ENCODE data around the gene EIPR1. TPM values are rescaled to one million over a fixed set of nuclear protein-coding genes. Genes with fewer than 3 reads are reported as not detected.

EIPR1 gene
- total and polyA plus RNA-seq, 2 of the 13 experiments (the other 11 are each of a cell fraction or from before 2014, with no cell fraction given) = 70.0 to 96.3 TPM

GRCh38 chr2:3200420-3200939 is 177.1 kb downstream of the EIPR1 start (continued):
- no peak for TF ChIP-seq WIZ (CRISPR knock-in tag; IDR thresholded peaks at IDR 0.05)
- TF ChIP-seq ARID2 (CRISPR knock-in tag; IDR thresholded peaks at IDR 0.05; ENCODE audit: borderline replicate concordance) = no peak

DNA sequence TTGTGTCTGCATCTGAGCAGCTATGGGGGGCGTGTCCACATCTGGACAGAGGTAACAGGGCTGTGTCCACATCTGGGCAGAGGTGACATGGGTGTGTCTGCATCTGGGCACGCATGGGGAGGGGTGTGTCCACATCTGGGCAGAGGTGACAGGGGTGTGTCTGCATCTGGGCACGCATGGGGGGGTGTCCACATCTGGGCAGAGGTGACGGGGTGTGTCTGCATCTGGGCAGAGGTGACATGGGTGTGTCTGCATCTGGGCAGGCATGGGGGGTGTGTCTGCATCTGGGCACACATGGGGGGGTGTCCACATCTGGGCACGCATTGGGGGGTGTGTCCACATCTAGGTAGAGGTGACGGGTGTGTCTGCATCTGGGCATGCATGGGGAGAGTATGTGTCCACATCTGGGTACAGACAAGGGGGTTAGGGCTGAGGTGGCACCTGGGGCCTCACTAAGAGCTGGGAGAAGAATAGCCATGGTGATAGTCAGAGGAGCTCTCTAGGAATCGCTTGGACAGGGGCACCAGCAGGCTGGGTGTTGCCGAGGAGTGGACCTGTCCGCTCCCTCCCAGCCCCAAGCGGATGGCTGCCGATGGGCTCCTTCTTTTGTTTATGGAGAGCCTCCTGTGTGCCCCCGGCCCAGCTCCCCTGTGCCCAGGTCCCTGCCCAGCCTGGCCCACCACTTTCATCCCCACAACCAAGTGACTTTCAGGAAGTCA is 177.8 kb downstream of the EIPR1 start:
- BruUV-seq (replicated peaks) = no TSS peak
- ChIA-PET POLR2A (no interaction called here), CTCF (ENCODE audit: low intra/inter-chr PET ratio, low total read pairs) (no interaction called here)
- no peak for ATAC-seq
- intact Hi-C loops (cut with micrococcal nuclease; ENCODE audit: unreplicated experiment) = no loop called here
- peaks cover 3% of the 10 kb centered on the region; the same call in 1 of the 2 replicates for H4K20me1 ChIP-seq (ENCODE audit: insufficient read depth, low read length)
- H3K9me3 ChIP-seq (ENCODE audit: low read length) = no peaks in the 10 kb centered on the region
- H3K27me3 ChIP-seq (ENCODE audit: control insufficient read depth in 1 of 2, insufficient read depth in 2 of 2, low read length in 2 of 2) = no peaks in the 10 kb centered on the region
- no peak for DNase-seq (ENCODE audit: low spot score)
- H3K27ac ChIP-seq (ENCODE audit: extremely low read length, insufficient read depth, low read length) = no peak overlapping the region
- no peak overlapping the region for H3K4me2 ChIP-seq (ENCODE audit: low read depth, low read length)
- H2AFZ ChIP-seq (ENCODE audit: low read length) = no peak overlapping the region
- H3K79me2 ChIP-seq (ENCODE audit: insufficient read depth, low read length) = no peaks in the 10 kb centered on the region
- H3K9ac ChIP-seq (ENCODE audit: insufficient read depth, low read depth, low read length) = no peak overlapping the region
- WGBS (ENCODE audit: low lambda C conversion rate) = 89% methylated on average over 12 of the region's 12 CpGs
- no peak for FAIRE-seq
- peaks cover 6 to 28% of the 10 kb centered on the region in 2 experiments for H3K36me3 ChIP-seq (replicated peaks in 1 of 2; ENCODE audit: control insufficient read depth in 1 of 2, insufficient read depth in 2 of 2, low read length in 2 of 2)
- H3K4me1 ChIP-seq (ENCODE audit: insufficient read depth, low read length) = peaks cover 10% of the 10 kb centered on the region
- in situ Hi-C loops (cut with HindIII; ENCODE audit: extremely low pct_ligation_motif_present, low pct_unique_long_range_greater_than_20kb) = no loop called here
- no peak overlapping the region for H3K4me3 ChIP-seq (replicated peaks in 1 of 3; ENCODE audit: insufficient read depth in 1 of 3, low read depth in 2 of 3, low read length in 3 of 3)
- TF ChIP-seq ZSCAN20 (CRISPR knock-in tag; IDR thresholded peaks at IDR 0.05; ENCODE audit: borderline replicate concordance) = no peak
- TF ChIP-seq MXI1 (IDR thresholded peaks at IDR 0.05; ENCODE audit: borderline replicate concordance, low read depth, low read length) = no peak
- no peak for TF ChIP-seq HDAC6 (IDR thresholded peaks at IDR 0.05; ENCODE audit: low read depth, low read length)
- TF ChIP-seq FOXC1 (CRISPR knock-in tag; IDR thresholded peaks at IDR 0.05; ENCODE audit: borderline replicate concordance) = no peak
- no peak for TF ChIP-seq SMARCC2 (IDR thresholded peaks at IDR 0.05)
- TF ChIP-seq ZNF281 (CRISPR knock-in tag; IDR thresholded peaks at IDR 0.05; ENCODE audit: borderline replicate concordance) = no peak
- TF ChIP-seq ZNF775 (CRISPR knock-in tag; IDR thresholded peaks at IDR 0.05; ENCODE audit: borderline replicate concordance) = no peak
- TF ChIP-seq ZNF546 (CRISPR knock-in tag; conservative IDR thresholded peaks at IDR 0.05) = no peak
- TF ChIP-seq, protein P1, sequence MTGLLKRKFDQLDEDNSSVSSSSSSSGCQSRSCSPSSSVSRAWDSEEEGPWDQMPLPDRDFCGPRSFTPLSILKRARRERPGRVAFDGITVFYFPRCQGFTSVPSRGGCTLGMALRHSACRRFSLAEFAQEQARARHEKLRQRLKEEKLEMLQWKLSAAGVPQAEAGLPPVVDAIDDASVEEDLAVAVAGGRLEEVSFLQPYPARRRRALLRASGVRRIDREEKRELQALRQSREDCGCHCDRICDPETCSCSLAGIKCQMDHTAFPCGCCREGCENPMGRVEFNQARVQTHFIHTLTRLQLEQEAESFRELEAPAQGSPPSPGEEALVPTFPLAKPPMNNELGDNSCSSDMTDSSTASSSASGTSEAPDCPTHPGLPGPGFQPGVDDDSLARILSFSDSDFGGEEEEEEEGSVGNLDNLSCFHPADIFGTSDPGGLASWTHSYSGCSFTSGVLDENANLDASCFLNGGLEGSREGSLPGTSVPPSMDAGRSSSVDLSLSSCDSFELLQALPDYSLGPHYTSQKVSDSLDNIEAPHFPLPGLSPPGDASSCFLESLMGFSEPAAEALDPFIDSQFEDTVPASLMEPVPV (CRISPR knock-in tag; IDR thresholded peaks at IDR 0.05) = no peak
- no peak for TF ChIP-seq ZNF703 (CRISPR knock-in tag; IDR thresholded peaks at IDR 0.05; ENCODE audit: borderline replicate concordance)
- no peak for TF ChIP-seq MAFK (conservative IDR thresholded peaks at IDR 0.05 in 1 of 2, IDR thresholded peaks at IDR 0.05 in 1 of 2; ENCODE audit: low read length in 2 of 2)
- TF ChIP-seq SRF (IDR thresholded peaks at IDR 0.05; ENCODE audit: low read depth, low read length) = no peak
- no peak for TF ChIP-seq ZSCAN22 (CRISPR knock-in tag; IDR thresholded peaks at IDR 0.05)
- no peak for TF ChIP-seq ZNF343 (CRISPR knock-in tag; IDR thresholded peaks at IDR 0.05)
- no peak for TF ChIP-seq ZNF569 (CRISPR knock-in tag; IDR thresholded peaks at IDR 0.05; ENCODE audit: borderline replicate concordance)

Measured in HepG2 (cell line).